Neural crest cell (in vitro differentiated cells): ENCODE results near the gene OR5AC2. TPM values are rescaled to one million over a fixed set of nuclear protein-coding genes. Genes with fewer than 3 reads are reported as not detected.

Experiments
- DNase-seq: peaks from one replicate; pipeline ENCODE4 v3.0.0; 2021; ENCODE audit warnings: low read depth, mixed read lengths, low spot score
- H3K27ac Mint-ChIP-seq: one replicate; pipeline ENCODE4 v1.8.0; 2021; ENCODE audit warnings: mild to moderate bottlenecking, mixed read lengths; ENCODE audit not compliant: unreplicated experiment
- H3K27me3 Mint-ChIP-seq: 2 replicates; pipeline ENCODE4 v1.8.0; 2021; ENCODE audit warnings: low read depth, mild to moderate bottlenecking, mixed read lengths
- H3K36me3 Mint-ChIP-seq: 2 replicates; pipeline ENCODE4 v1.8.0; 2021; ENCODE audit warnings: low read depth, mild to moderate bottlenecking, mixed read lengths
- H3K4me1 Mint-ChIP-seq: 2 replicates; pipeline ENCODE4 v1.8.0; 2021; ENCODE audit warnings: mixed read lengths
- H3K4me3 Mint-ChIP-seq: one replicate; pipeline ENCODE4 v1.8.0; 2021; ENCODE audit warnings: mild to moderate bottlenecking, mixed read lengths
- H3K9me3 Mint-ChIP-seq: 2 replicates; pipeline ENCODE4 v1.8.0; 2021; ENCODE audit warnings: mixed read lengths
- CTCF ChIP-seq: fragments of 200-600 bp; sonication (generic); conservative IDR thresholded peaks from 2 replicates; pipeline ENCODE4 v1.5.0; 2021; ENCODE audit warnings: antibody characterized with exemption, mild to moderate bottlenecking
- long read RNA-seq: library from polyadenylated mRNA; unstranded; transcript quantifications from one replicate; pipeline ENCODE4 v2.0.0, GENCODE V29; 2020
- total RNA-seq: library from RNA; stranded (reverse); gene quantifications from 2 replicates; pipeline ENCODE4 v1.2.1, GENCODE V29; 2021

The OR5AC2 gene
- not detected in 2 replicates for total RNA-seq
- long read RNA-seq, result 0 reads

- no peaks in the 10 kb centered on the region for H3K9me3 Mint-ChIP-seq
- no peaks in the 10 kb centered on the region for H3K4me1 Mint-ChIP-seq
- H3K36me3 Mint-ChIP-seq, result no peaks in the 10 kb centered on the region
- DNase-seq, result no peak
- H3K27me3 Mint-ChIP-seq, result peaks cover 2% of the 10 kb centered on the region
- no peak for TF ChIP-seq CTCF
- H3K4me3 Mint-ChIP-seq, result no peak within 1 kb of the TSS
- no peak within 1 kb of the TSS for H3K27ac Mint-ChIP-seq
These were observed at the start of gene OR5AC2 for GRCh38 chr3:98086873-98087272. TSS of gene OR5AC2 (plus strand) at chr3:98087173. CDS start at chr3:98087173, 0 bp downstream.

- no peak overlapping the region for H3K27ac Mint-ChIP-seq
- H3K9me3 Mint-ChIP-seq, result peaks cover 7% of the 10 kb centered on the region
- H3K36me3 Mint-ChIP-seq, result peaks cover 2% of the 10 kb centered on the region
- no peak for DNase-seq
- H3K4me1 Mint-ChIP-seq, result peaks cover 3% of the 10 kb centered on the region
- no peak for TF ChIP-seq CTCF
- H3K4me3 Mint-ChIP-seq, result no peak overlapping the region
- peaks cover 38% of the 10 kb centered on the region for H3K27me3 Mint-ChIP-seq
These were observed 48.7 kb upstream of the OR5AC2 start for GRCh38 chr3:98038286-98038685.

GRCh38 chr3:98038876-98039275 lies 48.1 kb upstream of the OR5AC2 start:
- peaks cover 36% of the 10 kb centered on the region for H3K27me3 Mint-ChIP-seq
- no peak for DNase-seq
- TF ChIP-seq CTCF, result no peak
- H3K4me1 Mint-ChIP-seq, result peaks cover 3% of the 10 kb centered on the region
- no peak overlapping the region for H3K4me3 Mint-ChIP-seq
- peaks cover 2% of the 10 kb centered on the region for H3K36me3 Mint-ChIP-seq
- peaks cover 7% of the 10 kb centered on the region for H3K9me3 Mint-ChIP-seq
- no peak overlapping the region for H3K27ac Mint-ChIP-seq

- Mint-ChIP-seq H3K4me3 (peak overlapping the region; percentile 88), H3K27me3 (peaks cover 33% of the 10 kb centered on the region), H3K9me3 (peaks cover 7% of the 10 kb centered on the region), H3K36me3 (peaks cover 2% of the 10 kb centered on the region), H3K27ac (peak overlapping the region; percentile 50), H3K4me1 (peaks cover 3% of the 10 kb centered on the region)
- peak; percentile 69 for DNase-seq
- peak; percentile 95 for TF ChIP-seq CTCF
These were observed 47.5 kb upstream of the OR5AC2 start for GRCh38 chr3:98039322-98040024.

- Mint-ChIP-seq H3K27ac (no peak overlapping the region), H3K4me1 (peaks cover 3% of the 10 kb centered on the region), H3K9me3 (peaks cover 7% of the 10 kb centered on the region), H3K27me3 (peaks cover 27% of the 10 kb centered on the region), H3K4me3 (no peak overlapping the region), H3K36me3 (peaks cover 2% of the 10 kb centered on the region)
- no peak for DNase-seq
- no peak for TF ChIP-seq CTCF
These were observed 45.6 kb upstream of the OR5AC2 start for GRCh38 chr3:98041350-98041749.
